Measurements from ENCODE around the gene NDUFA1.
"Not testable (repeated sequence)": the region's sequence is repeated elsewhere in the genome, so short reads cannot be mapped to it uniquely, and the experiment has no call there.

Gene NDUFA1

DNA sequence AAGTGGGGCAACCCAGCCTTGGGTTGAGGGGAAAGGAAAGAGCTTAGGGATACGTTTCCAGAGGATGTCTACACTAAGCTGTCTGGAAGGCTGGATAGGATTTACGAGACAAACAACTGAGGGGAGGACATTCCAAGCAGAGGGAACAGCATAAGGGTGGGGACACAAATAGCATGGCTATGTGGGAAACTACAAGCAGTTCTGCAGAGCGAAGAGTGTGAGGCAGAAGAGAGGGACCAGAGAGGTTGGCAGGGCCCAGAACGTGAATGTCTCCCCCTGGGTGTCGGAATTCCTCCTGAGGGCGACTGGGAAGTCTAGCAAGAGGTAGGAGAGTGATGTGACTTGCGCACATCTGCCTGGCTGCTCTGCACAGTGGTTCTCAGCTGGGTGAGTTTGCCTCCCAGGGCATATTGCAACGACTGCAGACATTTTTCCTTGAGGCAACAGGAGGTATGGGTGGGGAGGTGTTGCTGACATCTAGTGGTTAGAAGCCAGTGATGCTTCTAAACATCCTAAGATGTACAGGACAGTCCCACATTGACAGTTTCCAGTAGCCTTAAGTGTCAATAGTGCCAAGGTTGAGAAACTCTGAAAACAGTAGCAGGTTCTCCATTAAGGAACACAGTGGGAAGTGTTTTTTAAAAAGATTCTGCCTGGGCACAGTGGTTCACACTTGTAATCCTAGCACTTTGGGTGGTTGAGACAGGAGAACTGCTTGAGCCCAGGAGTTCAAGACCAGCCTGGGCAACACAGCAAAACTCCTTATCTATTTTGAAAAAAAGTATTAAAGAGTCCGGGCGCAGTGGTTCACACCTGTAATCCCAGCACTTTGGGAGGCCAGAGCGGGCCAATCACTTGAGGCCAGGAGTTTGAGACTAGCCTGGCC, 9.2 kb downstream of the NDUFA1 start:
- Histone ChIP-seq H3K4me1 (ENCODE audit: control insufficient read depth, insufficient read depth, low read length) (no peaks in the 10 kb centered on the region), H3K27me3 (ENCODE audit: control insufficient read depth, insufficient read depth, low read length) (no peaks in the 10 kb centered on the region), H3K9me3 (ENCODE audit: control insufficient read depth, low read length) (no peaks in the 10 kb centered on the region), H3K9ac (ENCODE audit: low read length) (no peak overlapping the region), H3K36me3 (ENCODE audit: control insufficient read depth, insufficient read depth, low read length) (no peaks in the 10 kb centered on the region), H3K4me3 (ENCODE audit: low read length) (no peak overlapping the region)

DNA sequence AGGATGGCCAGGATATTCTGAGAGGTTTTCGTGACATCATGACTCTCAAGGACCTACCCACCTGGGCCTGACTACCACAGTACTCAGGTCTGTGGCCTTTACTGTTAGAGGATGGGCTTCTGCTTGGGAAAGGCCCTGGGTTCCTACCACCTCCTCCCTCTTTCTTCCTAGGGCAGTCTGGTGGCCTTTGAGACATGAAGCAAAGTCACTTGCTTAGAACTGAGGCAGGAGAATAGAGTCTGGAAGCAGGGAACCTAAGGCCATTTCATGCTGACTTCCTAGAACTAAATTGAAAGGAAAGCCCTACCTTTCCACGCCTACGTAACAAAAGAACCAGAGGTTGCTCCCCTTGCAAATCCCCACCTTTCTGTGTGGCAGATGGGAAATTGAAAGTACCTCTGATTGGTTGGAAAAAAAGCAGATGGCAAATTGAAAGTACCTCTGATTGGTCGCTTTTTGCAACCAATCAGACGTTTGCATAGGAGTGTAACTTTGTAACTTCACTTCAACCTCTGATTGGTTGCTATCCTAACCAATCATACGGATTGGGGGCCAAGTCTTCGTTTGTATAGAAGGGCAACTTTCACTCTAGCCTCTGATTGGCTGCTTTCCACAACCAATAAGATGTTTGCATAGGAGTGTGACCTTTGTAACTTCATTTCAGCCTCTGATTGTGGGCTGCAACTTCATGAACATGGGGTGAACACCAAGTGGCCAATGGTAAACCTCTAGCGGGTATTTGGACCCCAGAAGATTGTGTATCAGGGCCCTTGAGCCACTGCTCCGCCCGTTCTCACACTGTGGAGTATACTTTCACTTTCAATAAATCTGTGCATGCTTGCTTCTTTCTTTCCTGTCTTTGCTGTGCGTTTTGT, 14.2 kb downstream of the NDUFA1 start:
- no peaks in the 10 kb centered on the region for H3K27me3 ChIP-seq (ENCODE audit: control insufficient read depth, insufficient read depth, low read length)
- no peaks in the 10 kb centered on the region for H3K4me1 ChIP-seq (ENCODE audit: control insufficient read depth, insufficient read depth, low read length)
- no peaks in the 10 kb centered on the region for H3K9me3 ChIP-seq (ENCODE audit: control insufficient read depth, low read length)
- H3K36me3 ChIP-seq (ENCODE audit: control insufficient read depth, insufficient read depth, low read length) = no peaks in the 10 kb centered on the region
- H3K9ac ChIP-seq (ENCODE audit: low read length) = no peak overlapping the region
- H3K4me3 ChIP-seq (ENCODE audit: low read length) = no peak overlapping the region

DNA sequence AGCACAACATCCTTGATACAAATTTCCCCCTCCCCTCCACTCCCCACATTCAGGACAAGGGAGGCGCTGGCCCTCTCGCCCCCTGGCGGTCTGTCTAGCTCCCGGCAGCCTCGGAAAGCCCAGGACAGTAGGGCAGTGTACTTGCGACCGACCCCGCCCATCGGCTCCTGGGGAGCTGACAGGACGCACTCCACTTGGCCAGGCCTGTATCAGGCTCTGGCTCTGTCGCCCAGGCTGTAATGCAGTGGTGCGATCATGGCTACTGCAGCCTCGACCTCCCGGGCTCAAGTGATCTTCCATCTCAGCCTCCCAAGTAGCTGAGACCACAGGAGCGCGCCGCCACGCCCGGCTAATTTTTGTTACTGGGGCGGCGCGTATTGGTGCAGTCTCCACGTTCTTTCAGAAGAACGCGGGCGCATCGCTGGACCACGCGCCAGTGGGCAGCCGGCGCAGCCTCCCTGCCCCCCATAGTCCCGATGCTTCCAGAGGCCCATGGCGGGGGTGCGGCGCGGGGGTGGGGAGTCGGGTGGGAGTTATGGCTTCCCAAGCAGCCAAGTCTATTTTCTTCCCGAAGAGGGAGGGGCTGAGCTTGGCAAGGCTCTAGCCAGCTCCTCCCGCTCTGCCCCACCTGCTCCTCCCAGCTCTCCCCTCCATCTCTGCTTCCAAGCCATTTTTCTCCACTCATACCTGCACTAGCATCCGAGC, 16.2 kb downstream of the NDUFA1 start:
- Histone ChIP-seq H3K9me3 (ENCODE audit: control insufficient read depth, low read length) (no peaks in the 10 kb centered on the region), H3K36me3 (ENCODE audit: control insufficient read depth, insufficient read depth, low read length) (no peaks in the 10 kb centered on the region), H3K9ac (ENCODE audit: low read length) (no peak overlapping the region), H3K4me3 (ENCODE audit: low read length) (no peak overlapping the region), H3K27me3 (ENCODE audit: control insufficient read depth, insufficient read depth, low read length) (no peaks in the 10 kb centered on the region), H3K4me1 (ENCODE audit: control insufficient read depth, insufficient read depth, low read length) (no peaks in the 10 kb centered on the region)

DNA sequence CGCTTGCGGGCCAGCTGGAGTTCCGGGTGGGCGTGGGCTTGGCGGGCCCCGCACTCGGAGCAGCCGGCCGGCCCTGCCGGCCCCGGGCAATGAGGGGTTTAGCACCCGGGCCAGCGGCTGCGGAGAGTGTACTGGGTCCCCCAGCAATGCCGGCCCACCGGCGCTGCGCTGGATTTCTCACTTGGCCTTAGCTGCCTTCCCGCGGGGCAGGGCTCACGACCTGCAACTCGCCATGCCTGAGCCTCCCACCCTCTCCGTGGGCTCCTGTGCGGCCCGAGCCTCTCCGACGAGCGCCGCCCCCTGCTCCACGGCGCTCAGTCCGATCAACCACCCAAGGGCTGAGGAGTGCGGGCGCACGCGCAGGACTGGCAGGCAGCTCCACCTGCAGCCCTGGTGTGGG, 19.0 kb downstream of the NDUFA1 start:
- H3K27me3 ChIP-seq (ENCODE audit: control insufficient read depth, insufficient read depth, low read length); H3K4me3 ChIP-seq (ENCODE audit: low read length); H3K9ac ChIP-seq (ENCODE audit: low read length); H3K4me1 ChIP-seq (ENCODE audit: control insufficient read depth, insufficient read depth, low read length); H3K36me3 ChIP-seq (ENCODE audit: control insufficient read depth, insufficient read depth, low read length); H3K9me3 ChIP-seq (ENCODE audit: control insufficient read depth, low read length): not testable (repeated sequence)

- H3K4me3 ChIP-seq (ENCODE audit: low read length); H3K9me3 ChIP-seq (ENCODE audit: control insufficient read depth, low read length); H3K9ac ChIP-seq (ENCODE audit: low read length); H3K36me3 ChIP-seq (ENCODE audit: control insufficient read depth, insufficient read depth, low read length); H3K27me3 ChIP-seq (ENCODE audit: control insufficient read depth, insufficient read depth, low read length); H3K4me1 ChIP-seq (ENCODE audit: control insufficient read depth, insufficient read depth, low read length): not testable (repeated sequence)
Observed at GRCh38 chrX:119891961-119892692, 20.5 kb downstream of the NDUFA1 start.

DNA sequence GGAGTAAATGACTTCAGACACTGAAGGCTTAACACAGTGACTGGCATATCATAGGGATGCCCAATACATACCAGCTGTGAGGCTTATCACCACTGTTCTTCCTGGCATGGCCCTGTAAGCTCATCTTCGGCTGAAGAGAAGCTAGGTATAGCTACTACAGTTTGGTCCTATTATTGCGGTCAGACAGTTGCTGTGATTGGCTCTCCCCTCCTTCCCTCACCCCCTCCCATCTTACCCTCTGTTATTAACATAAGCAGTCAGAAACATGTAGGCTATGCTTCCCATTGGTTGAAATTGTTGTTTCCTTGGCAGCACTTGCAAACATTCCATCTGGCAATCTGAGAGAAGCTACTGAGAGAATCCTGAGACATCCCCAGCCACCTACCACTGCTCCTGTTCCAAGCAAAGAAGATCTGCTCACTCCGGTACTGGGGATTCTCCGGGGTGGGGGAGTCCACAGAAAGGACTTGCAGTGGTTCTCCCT, 24.3 kb downstream of the NDUFA1 start, which contains the start of gene AKAP14:
AKAP14 (plus strand) TSS at position 51 of the 484 bp plus-strand sequence. CDS start 7,331 bp downstream, outside the sequence.
- peaks cover 3% of the 10 kb centered on the region for H3K4me1 ChIP-seq (ENCODE audit: control insufficient read depth, insufficient read depth, low read length)
- H3K36me3 ChIP-seq (ENCODE audit: control insufficient read depth, insufficient read depth, low read length) = no peaks in the 10 kb centered on the region
- H3K4me3 ChIP-seq (ENCODE audit: low read length) = no peak within 1 kb of the TSS
- no peaks in the 10 kb centered on the region for H3K9me3 ChIP-seq (ENCODE audit: control insufficient read depth, low read length)
- no peaks in the 10 kb centered on the region for H3K27me3 ChIP-seq (ENCODE audit: control insufficient read depth, insufficient read depth, low read length)
- no peak within 1 kb of the TSS for H3K9ac ChIP-seq (ENCODE audit: low read length)

GRCh38 chrX:119899125-119899524, 27.5 kb downstream of the NDUFA1 start:
- H3K4me3 ChIP-seq (ENCODE audit: low read length) = no peak overlapping the region
- no peak overlapping the region for H3K9ac ChIP-seq (ENCODE audit: low read length)
- H3K36me3 ChIP-seq (ENCODE audit: control insufficient read depth, insufficient read depth, low read length) = no peaks in the 10 kb centered on the region
- peaks cover 3% of the 10 kb centered on the region for H3K4me1 ChIP-seq (ENCODE audit: control insufficient read depth, insufficient read depth, low read length)
- H3K9me3 ChIP-seq (ENCODE audit: control insufficient read depth, low read length) = no peaks in the 10 kb centered on the region
- no peaks in the 10 kb centered on the region for H3K27me3 ChIP-seq (ENCODE audit: control insufficient read depth, insufficient read depth, low read length)

- H3K27me3 ChIP-seq (ENCODE audit: control insufficient read depth, insufficient read depth, low read length) = no peaks in the 10 kb centered on the region
- H3K9me3 ChIP-seq (ENCODE audit: control insufficient read depth, low read length) = no peaks in the 10 kb centered on the region
- H3K4me1 ChIP-seq (ENCODE audit: control insufficient read depth, insufficient read depth, low read length) = peaks cover 3% of the 10 kb centered on the region
- H3K9ac ChIP-seq (ENCODE audit: low read length) = no peak overlapping the region
- no peak overlapping the region for H3K4me3 ChIP-seq (ENCODE audit: low read length)
- H3K36me3 ChIP-seq (ENCODE audit: control insufficient read depth, insufficient read depth, low read length) = no peaks in the 10 kb centered on the region
Observed at GRCh38 chrX:119900976-119901375, 29.3 kb downstream of the NDUFA1 start.

GRCh38 chrX:119916310-119916709, 44.7 kb downstream of the NDUFA1 start:
- no peak overlapping the region for H3K4me3 ChIP-seq (ENCODE audit: low read length)
- H3K9me3 ChIP-seq (ENCODE audit: control insufficient read depth, low read length) = no peaks in the 10 kb centered on the region
- no peaks in the 10 kb centered on the region for H3K36me3 ChIP-seq (ENCODE audit: control insufficient read depth, insufficient read depth, low read length)
- no peaks in the 10 kb centered on the region for H3K27me3 ChIP-seq (ENCODE audit: control insufficient read depth, insufficient read depth, low read length)
- no peak overlapping the region for H3K9ac ChIP-seq (ENCODE audit: low read length)
- H3K4me1 ChIP-seq (ENCODE audit: control insufficient read depth, insufficient read depth, low read length) = no peaks in the 10 kb centered on the region

GRCh38 chrX:119917877-119918276, 46.2 kb downstream of the NDUFA1 start:
- H3K4me1 ChIP-seq (ENCODE audit: control insufficient read depth, insufficient read depth, low read length) = no peaks in the 10 kb centered on the region
- no peaks in the 10 kb centered on the region for H3K27me3 ChIP-seq (ENCODE audit: control insufficient read depth, insufficient read depth, low read length)
- no peak overlapping the region for H3K4me3 ChIP-seq (ENCODE audit: low read length)
- H3K9me3 ChIP-seq (ENCODE audit: control insufficient read depth, low read length) = no peaks in the 10 kb centered on the region
- no peaks in the 10 kb centered on the region for H3K36me3 ChIP-seq (ENCODE audit: control insufficient read depth, insufficient read depth, low read length)
- H3K9ac ChIP-seq (ENCODE audit: low read length) = no peak overlapping the region

GRCh38 chrX:119919835-119920585, 48.4 kb downstream of the NDUFA1 start:
- no peaks in the 10 kb centered on the region for H3K36me3 ChIP-seq (ENCODE audit: control insufficient read depth, insufficient read depth, low read length)
- H3K27me3 ChIP-seq (ENCODE audit: control insufficient read depth, insufficient read depth, low read length) = no peaks in the 10 kb centered on the region
- H3K4me3 ChIP-seq (ENCODE audit: low read length) = no peak overlapping the region
- H3K4me1 ChIP-seq (ENCODE audit: control insufficient read depth, insufficient read depth, low read length) = no peaks in the 10 kb centered on the region
- H3K9ac ChIP-seq (ENCODE audit: low read length) = no peak overlapping the region
- H3K9me3 ChIP-seq (ENCODE audit: control insufficient read depth, low read length) = no peaks in the 10 kb centered on the region

Data from mucosa of stomach (tissue), 1 donor.